Measurements from ENCODE around the gene LIPF. TPM values are rescaled to one million over a fixed set of nuclear protein-coding genes. Genes with fewer than 3 reads are reported as not detected.

LIPF gene, protein sequence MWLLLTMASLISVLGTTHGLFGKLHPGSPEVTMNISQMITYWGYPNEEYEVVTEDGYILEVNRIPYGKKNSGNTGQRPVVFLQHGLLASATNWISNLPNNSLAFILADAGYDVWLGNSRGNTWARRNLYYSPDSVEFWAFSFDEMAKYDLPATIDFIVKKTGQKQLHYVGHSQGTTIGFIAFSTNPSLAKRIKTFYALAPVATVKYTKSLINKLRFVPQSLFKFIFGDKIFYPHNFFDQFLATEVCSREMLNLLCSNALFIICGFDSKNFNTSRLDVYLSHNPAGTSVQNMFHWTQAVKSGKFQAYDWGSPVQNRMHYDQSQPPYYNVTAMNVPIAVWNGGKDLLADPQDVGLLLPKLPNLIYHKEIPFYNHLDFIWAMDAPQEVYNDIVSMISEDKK
- not detected in 2 replicates for total RNA-seq

GRCh38 chr10:88664142-88664541 lies at the start of gene LIPF:
Gene LIPF, plus strand, starts transcription at chr10:88664442. Its CDS starts 2,856 bp downstream, at chr10:88667298.
- Histone ChIP-seq H3K36me3 (ENCODE audit: control insufficient read depth, insufficient read depth, low read length) (no peaks in the 10 kb centered on the region), H3K27me3 (ENCODE audit: control insufficient read depth, insufficient read depth, low read length) (no peaks in the 10 kb centered on the region), H3K4me3 (ENCODE audit: low read depth, low read length) (no peak within 1 kb of the TSS)
- TF ChIP-seq, protein P1, sequence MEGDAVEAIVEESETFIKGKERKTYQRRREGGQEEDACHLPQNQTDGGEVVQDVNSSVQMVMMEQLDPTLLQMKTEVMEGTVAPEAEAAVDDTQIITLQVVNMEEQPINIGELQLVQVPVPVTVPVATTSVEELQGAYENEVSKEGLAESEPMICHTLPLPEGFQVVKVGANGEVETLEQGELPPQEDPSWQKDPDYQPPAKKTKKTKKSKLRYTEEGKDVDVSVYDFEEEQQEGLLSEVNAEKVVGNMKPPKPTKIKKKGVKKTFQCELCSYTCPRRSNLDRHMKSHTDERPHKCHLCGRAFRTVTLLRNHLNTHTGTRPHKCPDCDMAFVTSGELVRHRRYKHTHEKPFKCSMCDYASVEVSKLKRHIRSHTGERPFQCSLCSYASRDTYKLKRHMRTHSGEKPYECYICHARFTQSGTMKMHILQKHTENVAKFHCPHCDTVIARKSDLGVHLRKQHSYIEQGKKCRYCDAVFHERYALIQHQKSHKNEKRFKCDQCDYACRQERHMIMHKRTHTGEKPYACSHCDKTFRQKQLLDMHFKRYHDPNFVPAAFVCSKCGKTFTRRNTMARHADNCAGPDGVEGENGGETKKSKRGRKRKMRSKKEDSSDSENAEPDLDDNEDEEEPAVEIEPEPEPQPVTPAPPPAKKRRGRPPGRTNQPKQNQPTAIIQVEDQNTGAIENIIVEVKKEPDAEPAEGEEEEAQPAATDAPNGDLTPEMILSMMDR (IDR thresholded peaks at IDR 0.05; ENCODE audit: insufficient read depth, low read length, poor library complexity, severe bottlenecking) = no peak
- no peak for DNase-seq (ENCODE audit: low read depth)

- no peak for DNase-seq (ENCODE audit: low read depth)
- Histone ChIP-seq H3K27me3 (ENCODE audit: control insufficient read depth, insufficient read depth, low read length) (no peaks in the 10 kb centered on the region), H3K4me3 (ENCODE audit: low read depth, low read length) (no peak overlapping the region), H3K36me3 (ENCODE audit: control insufficient read depth, insufficient read depth, low read length) (no peaks in the 10 kb centered on the region)
- TF ChIP-seq, protein P1 (IDR thresholded peaks at IDR 0.05; ENCODE audit: insufficient read depth, low read length, poor library complexity, severe bottlenecking) = no peak
These were observed 47.8 kb upstream of the LIPF start for GRCh38 chr10:88616250-88616977.

DNA sequence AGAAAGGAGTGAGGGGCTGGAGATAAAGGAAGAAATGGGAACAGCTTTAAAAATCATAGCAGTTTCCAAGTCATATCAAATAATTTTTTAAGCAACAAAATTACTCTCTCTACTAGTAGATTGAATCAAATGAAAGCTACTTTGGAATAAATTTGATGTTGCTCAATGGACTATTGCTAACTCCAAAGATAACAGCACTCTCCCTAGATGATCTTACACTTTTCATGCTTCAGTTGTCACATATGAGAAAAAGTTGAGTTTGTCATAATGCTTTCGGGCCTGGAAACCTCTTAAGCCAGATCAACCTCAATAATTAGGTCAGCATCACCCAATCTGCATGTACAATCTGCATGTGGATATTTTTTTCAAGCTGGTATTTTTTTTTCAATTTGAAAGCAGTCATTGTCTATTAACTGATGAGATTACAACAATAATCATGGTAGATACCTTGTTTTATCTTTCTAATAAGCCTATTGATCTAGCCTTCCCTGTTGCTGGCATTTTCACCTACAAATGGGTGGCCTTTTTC lies 46.4 kb upstream of the LIPF start:
- Histone ChIP-seq H3K36me3 (ENCODE audit: control insufficient read depth, insufficient read depth, low read length) (no peaks in the 10 kb centered on the region), H3K4me3 (ENCODE audit: low read depth, low read length) (no peak overlapping the region), H3K27me3 (ENCODE audit: control insufficient read depth, insufficient read depth, low read length) (no peaks in the 10 kb centered on the region)
- no peak for DNase-seq (ENCODE audit: low read depth)
- TF ChIP-seq, protein P1 (IDR thresholded peaks at IDR 0.05; ENCODE audit: insufficient read depth, low read length, poor library complexity, severe bottlenecking) = no peak

DNA sequence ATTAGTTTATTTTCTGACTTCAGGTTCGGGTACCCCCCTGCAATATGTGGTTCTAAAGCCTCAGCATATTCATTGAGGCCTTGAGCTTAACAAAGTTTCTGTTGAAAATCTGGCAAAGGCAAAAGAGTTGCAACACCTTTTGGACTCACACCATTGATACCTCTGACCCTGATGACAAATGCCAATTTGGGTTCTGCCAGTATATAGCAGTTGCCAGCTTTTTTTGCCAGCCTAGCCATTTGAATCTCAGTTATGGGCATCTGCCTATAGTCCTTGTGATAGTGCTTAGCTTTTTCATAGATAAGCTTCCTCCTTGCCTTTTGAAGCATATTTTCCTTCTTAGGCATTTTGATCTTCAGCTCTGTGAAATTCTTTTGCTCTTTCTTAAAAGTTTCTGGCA lies 45.7 kb upstream of the LIPF start:
- H3K27me3 ChIP-seq (ENCODE audit: control insufficient read depth, insufficient read depth, low read length) = no peaks in the 10 kb centered on the region
- H3K36me3 ChIP-seq (ENCODE audit: control insufficient read depth, insufficient read depth, low read length) = no peaks in the 10 kb centered on the region
- H3K4me3 ChIP-seq (ENCODE audit: low read depth, low read length) = no peak overlapping the region
- no peak for DNase-seq (ENCODE audit: low read depth)
- TF ChIP-seq, protein P1 (IDR thresholded peaks at IDR 0.05; ENCODE audit: insufficient read depth, low read length, poor library complexity, severe bottlenecking) = no peak

GRCh38 chr10:88620441-88620840 lies 43.8 kb upstream of the LIPF start:
- H3K27me3 ChIP-seq (ENCODE audit: control insufficient read depth, insufficient read depth, low read length) = no peaks in the 10 kb centered on the region
- no peak overlapping the region for H3K4me3 ChIP-seq (ENCODE audit: low read depth, low read length)
- DNase-seq (ENCODE audit: low read depth) = no peak
- TF ChIP-seq, protein P1 (IDR thresholded peaks at IDR 0.05; ENCODE audit: insufficient read depth, low read length, poor library complexity, severe bottlenecking) = no peak
- H3K36me3 ChIP-seq (ENCODE audit: control insufficient read depth, insufficient read depth, low read length) = no peaks in the 10 kb centered on the region
